Measurements from ENCODE around the gene UBE2H. TPM values are rescaled to one million over a fixed set of nuclear protein-coding genes. Genes with fewer than 3 reads are reported as not detected.
"Not testable (repeated sequence)": the region's sequence is repeated elsewhere in the genome, so short reads cannot be mapped to it uniquely, and the experiment has no call there.

The UBE2H gene
- total and polyA plus RNA-seq, 9 donors = 48.9 to 96.3 (median 84.4) TPM

DNA sequence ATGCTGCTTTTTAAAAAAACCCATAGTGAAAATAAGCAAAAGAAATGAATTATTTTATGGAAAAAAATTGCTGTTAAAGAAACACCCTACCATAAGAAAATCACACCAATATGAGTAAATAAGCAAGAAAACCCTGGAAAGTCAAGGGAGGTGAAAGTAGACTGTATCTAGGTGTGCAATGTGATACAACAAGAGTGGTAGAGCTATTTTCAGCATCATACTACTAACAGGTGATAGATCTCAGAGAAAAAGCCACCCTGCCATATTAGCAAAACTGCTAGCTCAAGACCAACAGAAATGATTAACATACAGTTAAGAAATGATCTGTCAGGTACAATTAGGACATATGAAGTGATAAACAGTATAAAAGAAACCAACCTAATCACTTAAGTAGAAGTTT, 54.8 kb downstream of the UBE2H start:
- peaks cover 18% of the 10 kb centered on the region for H3K36me3 ChIP-seq (ENCODE audit: control insufficient read depth, insufficient read depth, low read length)
- no peaks in the 10 kb centered on the region for H3K4me1 ChIP-seq (ENCODE audit: control insufficient read depth, insufficient read depth, low read length)
- H3K9me3 ChIP-seq (replicated peaks; ENCODE audit: control insufficient read depth, low read depth, low read length) = no peaks in the 10 kb centered on the region
- H3K27me3 ChIP-seq (ENCODE audit: control insufficient read depth, insufficient read depth, low read length) = no peaks in the 10 kb centered on the region
- H3K4me3 ChIP-seq (ENCODE audit: low read length) = no peak overlapping the region
- DNase-seq = no peak
- peak overlapping the region; percentile 20 for H3K27ac ChIP-seq (ENCODE audit: low read length)

DNA sequence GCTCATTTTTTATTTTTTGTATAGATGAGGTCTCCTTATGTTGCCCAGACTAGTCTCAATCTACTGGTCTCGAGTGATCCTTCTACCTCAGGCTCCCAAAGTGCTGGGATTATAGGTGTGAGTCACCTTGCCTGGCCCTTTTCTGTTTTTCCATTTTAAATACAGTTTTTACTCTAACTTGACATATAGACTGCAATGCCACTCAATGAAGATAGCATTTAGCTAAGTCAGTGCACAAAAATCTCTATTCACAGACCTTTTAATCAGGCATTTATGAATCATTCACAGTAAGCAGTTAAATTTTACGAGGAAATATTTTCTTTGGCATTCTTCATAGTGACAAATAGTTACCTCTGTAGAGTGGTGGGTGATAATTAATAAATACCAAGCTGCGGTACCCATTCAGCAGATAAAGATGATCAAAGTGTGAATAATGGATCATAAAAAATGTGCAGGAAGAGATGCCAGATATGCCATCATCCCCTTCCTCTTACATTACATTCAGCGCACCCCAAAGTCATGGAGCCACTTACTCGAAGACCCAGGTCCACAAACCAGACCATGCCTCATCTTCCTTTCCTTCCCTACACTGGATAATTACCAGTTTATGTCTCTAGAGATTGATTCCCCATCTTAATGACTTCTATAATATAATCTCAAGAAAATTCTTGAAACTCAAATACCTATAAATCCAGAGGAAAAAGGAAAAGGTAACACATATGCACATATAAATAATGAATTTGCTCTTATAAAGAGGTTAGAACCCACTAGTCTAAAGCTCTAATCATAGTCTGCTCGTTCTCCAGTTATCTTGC, 56.0 kb downstream of the UBE2H start:
- Histone ChIP-seq H3K36me3 (ENCODE audit: control insufficient read depth, insufficient read depth, low read length) (peaks cover 11% of the 10 kb centered on the region), H3K27me3 (ENCODE audit: control insufficient read depth, insufficient read depth, low read length) (no peaks in the 10 kb centered on the region), H3K9me3 (replicated peaks; ENCODE audit: control insufficient read depth, low read depth, low read length) (no peaks in the 10 kb centered on the region), H3K4me3 (ENCODE audit: low read length) (no peak overlapping the region), H3K27ac (ENCODE audit: low read length) (no peak overlapping the region), H3K4me1 (ENCODE audit: control insufficient read depth, insufficient read depth, low read length) (no peaks in the 10 kb centered on the region)
- 81% methylated on average over 2 of the region's 6 CpGs for WGBS (ENCODE audit: insufficient coverage)
- DNase-seq = no peak

DNA sequence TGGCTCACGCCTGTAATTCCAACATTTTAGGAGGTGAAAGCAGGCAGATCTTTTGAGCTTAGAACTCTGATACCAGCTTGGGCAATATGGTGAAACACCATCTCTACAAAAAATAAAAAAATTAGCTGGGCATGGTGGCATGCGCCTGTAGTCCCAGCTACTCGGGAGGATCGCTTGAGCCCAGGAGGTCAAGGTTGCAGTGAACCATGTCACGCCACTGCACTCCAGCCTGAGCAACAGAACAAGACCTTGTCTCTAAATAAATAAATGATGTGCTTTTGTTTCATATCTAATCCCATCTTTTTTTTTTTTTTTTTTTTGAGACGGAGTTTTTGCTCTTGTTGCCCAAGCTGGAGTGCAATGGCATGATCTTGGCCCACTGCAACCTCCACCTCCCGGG, 58.6 kb downstream of the UBE2H start:
- H3K9me3 ChIP-seq (replicated peaks; ENCODE audit: control insufficient read depth, low read depth, low read length); H3K4me1 ChIP-seq (ENCODE audit: control insufficient read depth, insufficient read depth, low read length); H3K27ac ChIP-seq (ENCODE audit: low read length); H3K27me3 ChIP-seq (ENCODE audit: control insufficient read depth, insufficient read depth, low read length); H3K36me3 ChIP-seq (ENCODE audit: control insufficient read depth, insufficient read depth, low read length); DNase-seq; H3K4me3 ChIP-seq (ENCODE audit: low read length): not testable (repeated sequence)
- no CpG with 5 or more reads among the region's 7 CpGs for WGBS (ENCODE audit: insufficient coverage)

DNA sequence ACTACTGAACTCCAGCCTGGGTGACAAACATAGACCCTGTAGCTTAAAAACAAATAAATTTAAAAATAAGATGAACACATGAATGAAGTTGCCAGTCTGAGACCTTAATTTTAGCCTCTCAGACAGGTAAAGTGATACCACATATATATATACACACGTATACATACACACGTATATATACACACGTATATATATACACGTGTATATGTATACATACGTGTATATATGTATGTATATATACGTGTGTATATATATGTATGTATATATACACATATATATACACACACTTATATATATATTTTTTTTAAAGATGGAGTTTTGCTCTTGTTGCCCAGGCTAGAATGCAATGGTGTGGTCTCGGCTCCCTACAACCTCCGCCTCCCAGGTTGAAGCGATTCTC, 62.7 kb downstream of the UBE2H start:
- Histone ChIP-seq H3K9me3 (replicated peaks; ENCODE audit: control insufficient read depth, low read depth, low read length) (no peaks in the 10 kb centered on the region), H3K27ac (ENCODE audit: low read length) (no peak overlapping the region), H3K4me1 (ENCODE audit: control insufficient read depth, insufficient read depth, low read length) (no peaks in the 10 kb centered on the region), H3K4me3 (ENCODE audit: low read length) (no peak overlapping the region), H3K27me3 (ENCODE audit: control insufficient read depth, insufficient read depth, low read length) (no peaks in the 10 kb centered on the region), H3K36me3 (ENCODE audit: control insufficient read depth, insufficient read depth, low read length) (peaks cover 4% of the 10 kb centered on the region)
- no peak for DNase-seq
- no CpG with 5 or more reads among the region's 9 CpGs for WGBS (ENCODE audit: insufficient coverage)

DNA sequence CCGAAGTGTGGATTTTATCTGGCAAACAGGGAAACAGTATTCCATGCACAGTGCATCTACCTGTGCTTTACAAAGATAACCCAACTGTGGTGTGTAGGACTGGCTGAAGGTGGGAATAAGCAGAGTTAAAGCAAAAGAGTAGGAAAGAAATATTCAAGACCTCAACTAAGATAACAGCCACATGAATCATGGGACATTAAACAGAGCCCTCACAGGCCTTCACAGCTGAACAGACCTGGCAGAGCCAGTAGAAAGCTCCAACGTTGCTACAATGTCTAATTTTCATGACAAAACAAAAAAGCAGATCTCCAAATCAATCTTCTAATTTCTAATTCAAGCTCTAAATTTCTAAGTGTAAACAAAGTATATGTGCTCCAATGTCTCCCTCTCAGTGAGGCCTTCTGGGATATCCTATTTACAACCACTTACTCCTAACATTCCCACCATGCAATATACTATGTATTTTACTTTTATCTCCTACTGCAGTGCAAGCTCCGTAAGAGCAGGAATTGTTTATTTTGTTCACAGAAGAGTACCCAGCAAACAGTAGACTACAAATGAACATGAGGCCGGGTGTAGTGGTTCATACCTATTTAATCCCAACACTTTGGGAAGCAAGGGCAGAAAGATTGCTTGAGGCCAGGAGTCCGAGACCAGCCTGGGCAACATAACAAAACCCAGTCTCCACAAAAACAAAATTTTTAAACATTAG, 63.5 kb downstream of the UBE2H start:
- no peak for DNase-seq
- no peaks in the 10 kb centered on the region for H3K27me3 ChIP-seq (ENCODE audit: control insufficient read depth, insufficient read depth, low read length)
- no peaks in the 10 kb centered on the region for H3K4me1 ChIP-seq (ENCODE audit: control insufficient read depth, insufficient read depth, low read length)
- H3K9me3 ChIP-seq (replicated peaks; ENCODE audit: control insufficient read depth, low read depth, low read length) = no peaks in the 10 kb centered on the region
- H3K4me3 ChIP-seq (ENCODE audit: low read length) = no peak overlapping the region
- H3K36me3 ChIP-seq (ENCODE audit: control insufficient read depth, insufficient read depth, low read length) = peaks cover 4% of the 10 kb centered on the region
- WGBS (ENCODE audit: insufficient coverage) = 67% methylated on average over 3 of the region's 5 CpGs
- H3K27ac ChIP-seq (ENCODE audit: low read length) = no peak overlapping the region

DNA sequence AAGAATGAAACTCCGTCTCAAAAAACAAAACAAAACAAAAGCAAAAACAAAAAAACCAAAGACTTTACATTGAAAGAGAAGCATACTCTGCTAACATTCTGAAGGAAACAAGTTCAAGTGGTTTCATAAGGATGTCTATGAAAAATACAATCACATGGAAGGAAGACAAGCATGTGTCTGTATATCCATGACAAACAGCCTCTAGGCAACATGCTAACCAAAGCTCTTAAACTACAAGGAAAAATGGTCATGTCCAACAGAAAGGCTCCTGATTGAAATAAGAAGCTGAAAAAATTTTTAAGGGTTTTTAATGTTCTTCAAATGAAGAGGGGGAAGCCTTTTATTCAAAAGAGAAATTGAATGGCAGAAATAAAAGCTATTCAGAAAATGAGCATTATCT, 64.9 kb downstream of the UBE2H start:
- H3K27ac ChIP-seq (ENCODE audit: low read length) = no peak overlapping the region
- H3K4me3 ChIP-seq (ENCODE audit: low read length) = no peak overlapping the region
- no peaks in the 10 kb centered on the region for H3K4me1 ChIP-seq (ENCODE audit: control insufficient read depth, insufficient read depth, low read length)
- H3K36me3 ChIP-seq (ENCODE audit: control insufficient read depth, insufficient read depth, low read length) = peaks cover 4% of the 10 kb centered on the region
- DNase-seq = no peak
- no CpG with 5 or more reads among the region's 1 CpG for WGBS (ENCODE audit: insufficient coverage)
- H3K9me3 ChIP-seq (replicated peaks; ENCODE audit: control insufficient read depth, low read depth, low read length) = no peaks in the 10 kb centered on the region
- H3K27me3 ChIP-seq (ENCODE audit: control insufficient read depth, insufficient read depth, low read length) = no peaks in the 10 kb centered on the region

DNA sequence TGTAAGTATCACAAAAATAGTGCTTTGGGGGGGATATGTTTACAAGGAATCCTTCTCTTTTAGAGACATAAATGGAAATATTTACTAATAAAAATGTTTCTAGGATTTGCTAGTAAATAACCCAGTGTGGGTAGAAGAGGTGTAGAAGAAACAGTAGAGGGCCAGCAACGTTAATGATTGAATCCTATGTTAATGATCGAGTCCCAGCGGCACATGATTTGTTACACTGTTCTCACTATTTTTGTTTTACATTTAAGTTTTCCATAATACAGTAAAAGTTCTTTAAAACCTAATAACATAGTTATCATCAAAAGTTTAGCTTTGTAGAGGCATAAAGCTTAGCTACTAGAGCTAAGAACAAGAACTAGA, 66.0 kb downstream of the UBE2H start:
- DNase-seq = no peak
- WGBS (ENCODE audit: insufficient coverage) = no CpG with 5 or more reads among the region's 3 CpGs
- H3K9me3 ChIP-seq (replicated peaks; ENCODE audit: control insufficient read depth, low read depth, low read length) = no peaks in the 10 kb centered on the region
- peaks cover 4% of the 10 kb centered on the region for H3K36me3 ChIP-seq (ENCODE audit: control insufficient read depth, insufficient read depth, low read length)
- no peaks in the 10 kb centered on the region for H3K27me3 ChIP-seq (ENCODE audit: control insufficient read depth, insufficient read depth, low read length)
- no peaks in the 10 kb centered on the region for H3K4me1 ChIP-seq (ENCODE audit: control insufficient read depth, insufficient read depth, low read length)
- no peak overlapping the region for H3K4me3 ChIP-seq (ENCODE audit: low read length)
- no peak overlapping the region for H3K27ac ChIP-seq (ENCODE audit: low read length)

DNA sequence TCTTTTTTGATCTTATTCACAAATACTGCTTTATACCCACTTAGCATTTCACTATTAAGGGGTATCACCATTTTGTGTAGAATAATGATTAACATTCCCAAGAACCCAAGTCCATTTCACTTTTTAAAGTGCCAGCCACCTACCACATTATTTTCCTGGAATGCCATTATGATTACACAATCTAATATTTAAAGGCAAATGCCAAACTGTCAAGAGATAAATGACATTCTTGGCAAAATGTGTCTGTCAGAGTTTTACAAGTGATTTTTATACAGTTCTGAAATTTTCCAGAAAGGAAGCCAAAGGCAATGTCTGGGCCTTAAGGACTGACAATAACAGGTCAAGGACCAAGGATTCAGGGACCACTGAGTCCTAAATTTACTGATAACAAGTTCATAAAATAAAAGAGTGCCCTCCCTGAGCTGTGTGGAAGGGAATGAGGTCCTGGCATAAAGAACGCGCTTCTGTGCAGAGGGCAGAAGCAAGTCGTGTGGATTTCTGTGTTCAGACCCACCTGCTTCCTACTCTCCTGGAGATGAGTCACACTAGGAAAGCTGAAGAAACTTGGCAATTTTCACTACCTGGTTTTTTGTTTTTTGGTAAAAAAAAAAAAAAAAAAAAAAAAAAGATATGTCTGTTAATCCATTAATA, 66.5 kb downstream of the UBE2H start:
- H3K27me3 ChIP-seq (ENCODE audit: control insufficient read depth, insufficient read depth, low read length) = no peaks in the 10 kb centered on the region
- peaks cover 4% of the 10 kb centered on the region for H3K36me3 ChIP-seq (ENCODE audit: control insufficient read depth, insufficient read depth, low read length)
- DNase-seq = no peak
- no peaks in the 10 kb centered on the region for H3K9me3 ChIP-seq (replicated peaks; ENCODE audit: control insufficient read depth, low read depth, low read length)
- no peaks in the 10 kb centered on the region for H3K4me1 ChIP-seq (ENCODE audit: control insufficient read depth, insufficient read depth, low read length)
- WGBS (ENCODE audit: insufficient coverage) = no CpG with 5 or more reads among the region's 3 CpGs
- no peak overlapping the region for H3K4me3 ChIP-seq (ENCODE audit: low read length)
- no peak overlapping the region for H3K27ac ChIP-seq (ENCODE audit: low read length)

DNA sequence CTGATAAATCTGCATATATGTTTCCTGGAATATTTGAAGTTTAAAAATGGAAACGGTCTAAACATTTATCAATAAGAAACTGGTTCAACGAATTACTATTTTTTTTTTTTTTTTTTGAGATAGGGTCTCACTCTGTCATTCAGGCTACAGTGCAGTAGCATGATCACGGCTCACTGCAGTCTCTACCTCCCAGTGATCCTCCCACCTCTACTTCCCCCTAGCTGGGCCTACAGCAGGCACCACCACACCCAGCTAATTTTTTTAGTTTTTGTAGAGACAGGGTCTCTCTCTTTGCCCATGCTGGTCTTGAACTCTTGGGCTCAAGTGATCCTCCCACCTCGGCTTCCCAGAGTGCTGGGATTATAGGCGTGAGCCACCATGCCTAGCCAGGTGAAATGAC, 68.3 kb downstream of the UBE2H start:
- H3K4me1 ChIP-seq (ENCODE audit: control insufficient read depth, insufficient read depth, low read length) = no peaks in the 10 kb centered on the region
- peaks cover 2% of the 10 kb centered on the region for H3K36me3 ChIP-seq (ENCODE audit: control insufficient read depth, insufficient read depth, low read length)
- no CpG with 5 or more reads among the region's 5 CpGs for WGBS (ENCODE audit: insufficient coverage)

DNA sequence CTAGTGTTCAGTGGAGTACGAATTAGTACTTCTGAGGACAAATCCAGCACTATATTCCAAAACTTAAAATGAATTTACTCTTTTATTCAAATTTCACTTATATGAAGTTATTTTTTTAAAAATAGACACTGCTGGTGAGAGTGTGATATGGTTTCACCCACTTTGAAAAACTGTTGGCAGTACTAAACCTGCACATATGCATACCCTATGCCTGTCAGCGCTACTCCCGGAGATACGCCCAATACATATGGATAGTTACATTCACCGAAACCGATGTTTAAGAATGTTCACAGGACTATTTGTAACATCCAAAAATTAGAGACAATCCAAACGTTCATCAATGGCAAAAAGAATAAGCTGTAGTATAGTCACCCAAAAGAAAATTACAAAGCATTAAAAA, 69.6 kb downstream of the UBE2H start:
- DNase-seq = no peak
- Histone ChIP-seq H3K36me3 (ENCODE audit: control insufficient read depth, insufficient read depth, low read length) (peaks cover 3% of the 10 kb centered on the region), H3K4me3 (ENCODE audit: low read length) (no peak overlapping the region), H3K27me3 (ENCODE audit: control insufficient read depth, insufficient read depth, low read length) (no peaks in the 10 kb centered on the region), H3K9me3 (replicated peaks; ENCODE audit: control insufficient read depth, low read depth, low read length) (no peaks in the 10 kb centered on the region), H3K4me1 (ENCODE audit: control insufficient read depth, insufficient read depth, low read length) (no peaks in the 10 kb centered on the region), H3K27ac (ENCODE audit: low read length) (no peak overlapping the region)
- 100% methylated on average over 2 of the region's 7 CpGs for WGBS (ENCODE audit: insufficient coverage)

More for the DNA sequence above, 68.3 kb downstream of the UBE2H start:
- Histone ChIP-seq H3K9me3 (replicated peaks; ENCODE audit: control insufficient read depth, low read depth, low read length) (no peaks in the 10 kb centered on the region), H3K27me3 (ENCODE audit: control insufficient read depth, insufficient read depth, low read length) (no peaks in the 10 kb centered on the region), H3K4me3 (ENCODE audit: low read length) (no peak overlapping the region), H3K27ac (ENCODE audit: low read length) (no peak overlapping the region)
- no peak for DNase-seq

All from muscle of leg (tissue), 11 donors.